ENCODE data around the gene ZNF587B. TPM values are rescaled to one million over a fixed set of nuclear protein-coding genes. Genes with fewer than 3 reads are reported as not detected.
"Not testable (repeated sequence)": the region's sequence is repeated elsewhere in the genome, so short reads cannot be mapped to it uniquely, and the experiment has no call there.

The ZNF587B gene
- 25.5 and 27.5 TPM in 2 replicates for total RNA-seq

DNA sequence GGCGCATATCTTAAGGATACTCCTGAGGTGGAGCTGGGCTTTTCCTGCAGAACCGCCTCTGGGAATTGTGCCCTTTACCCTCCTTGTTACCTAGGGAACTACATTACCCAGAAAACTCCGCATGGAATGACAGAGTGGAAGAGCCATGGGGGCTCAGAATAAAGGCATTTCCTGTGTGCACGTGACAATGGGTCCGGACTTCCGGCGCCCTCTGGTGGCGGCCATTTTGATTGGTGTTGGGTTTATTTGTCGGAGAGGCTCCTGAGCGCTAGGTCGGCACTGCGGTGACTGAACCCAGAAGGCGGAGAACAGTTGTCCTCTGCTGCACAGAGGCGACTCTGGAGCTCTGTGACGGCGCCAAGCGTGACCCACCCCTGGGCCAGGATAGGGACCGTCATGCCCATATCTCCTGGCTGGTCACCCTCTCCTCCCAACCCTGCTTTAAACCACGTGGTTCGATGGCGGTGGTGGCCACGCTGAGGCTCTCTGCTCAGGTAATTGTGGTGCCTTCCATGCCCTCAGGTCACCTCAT is at the start of gene ZNF587B:
TSS of gene ZNF587B (plus strand) at position 229 of the 532 bp plus-strand sequence. CDS start at position 459, 230 bp downstream.
- Mint-ChIP-seq H3K4me3 (no peak within 1 kb of the TSS), H3K27ac (no peak within 1 kb of the TSS), H3K27me3 (no peaks in the 10 kb centered on the region), H3K9me3 (no peaks in the 10 kb centered on the region), H3K4me1 (peaks cover 9% of the 10 kb centered on the region), H3K36me3 (ENCODE audit: low read depth) (peaks cover 54% of the 10 kb centered on the region)
- intact Hi-C loops (cut with micrococcal nuclease) = no loop called here
- peak; percentile 71 for DNase-seq

- Mint-ChIP-seq H3K27me3 (no peaks in the 10 kb centered on the region), H3K4me1 (no peaks in the 10 kb centered on the region), H3K36me3 (ENCODE audit: low read depth) (peaks cover 66% of the 10 kb centered on the region), H3K27ac (no peak overlapping the region), H3K9me3 (peaks cover 25% of the 10 kb centered on the region), H3K4me3 (no peak overlapping the region)
- intact Hi-C loops (cut with micrococcal nuclease) = no loop called here
- no peak for DNase-seq
Observed at GRCh38 chr19:57786286-57786685, 43.8 kb upstream of the ZNF587B start.

DNA sequence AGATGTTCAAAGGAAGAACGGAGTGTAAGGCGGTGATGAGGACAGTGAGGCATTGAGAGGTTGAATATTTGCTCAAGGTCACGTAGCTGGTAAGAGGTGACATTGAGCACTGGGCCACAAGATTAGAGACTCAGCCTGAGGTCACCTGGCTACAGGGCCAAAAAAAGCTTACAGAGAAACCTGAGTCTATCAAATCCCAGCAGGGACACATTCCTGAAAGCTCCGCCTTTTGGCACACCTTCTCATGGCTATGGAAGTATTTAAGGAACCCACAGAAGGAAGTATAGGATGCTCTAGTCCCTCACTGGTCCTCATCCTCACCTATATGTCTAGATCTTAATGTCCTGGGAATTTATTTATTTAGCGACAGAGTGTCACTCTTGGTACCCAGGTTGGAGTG is 43.2 kb upstream of the ZNF587B start:
- H3K27ac Mint-ChIP-seq = no peak overlapping the region
- intact Hi-C loops (cut with micrococcal nuclease) = no loop called here
- H3K36me3 Mint-ChIP-seq (ENCODE audit: low read depth) = peaks cover 67% of the 10 kb centered on the region
- no peak for DNase-seq
- no peaks in the 10 kb centered on the region for H3K4me1 Mint-ChIP-seq
- no peak overlapping the region for H3K4me3 Mint-ChIP-seq
- peaks cover 24% of the 10 kb centered on the region for H3K9me3 Mint-ChIP-seq
- H3K27me3 Mint-ChIP-seq = no peaks in the 10 kb centered on the region

DNA sequence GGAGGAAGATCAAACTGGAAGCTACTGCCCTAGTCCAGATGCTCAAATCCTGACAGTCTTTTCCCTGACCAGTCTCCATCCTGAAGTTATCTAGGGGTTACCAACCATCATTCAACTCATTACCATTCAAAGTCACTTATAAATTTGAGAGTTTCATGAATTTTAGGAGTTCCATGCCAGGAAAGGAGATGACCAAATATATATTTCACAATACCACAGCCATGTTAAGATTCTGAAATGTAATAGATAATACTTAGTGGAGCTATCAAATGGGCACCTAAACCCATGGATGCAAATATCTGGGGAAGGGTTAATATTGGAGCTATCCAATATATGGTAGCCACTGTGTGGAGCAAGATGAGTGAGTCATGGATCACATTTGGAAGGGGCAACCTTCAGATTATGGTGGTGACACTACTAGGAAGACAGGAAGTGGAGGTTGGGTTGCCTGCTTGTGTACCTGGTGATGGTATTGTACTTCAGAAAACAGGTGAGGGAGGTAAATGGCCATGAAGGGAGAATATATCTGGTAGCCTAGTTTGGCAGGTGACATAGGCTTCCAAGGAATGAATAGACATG is 41.9 kb upstream of the ZNF587B start:
- DNase-seq = no peak
- Mint-ChIP-seq H3K36me3 (ENCODE audit: low read depth) (peaks cover 70% of the 10 kb centered on the region), H3K4me3 (no peak overlapping the region), H3K9me3 (peaks cover 24% of the 10 kb centered on the region), H3K27ac (no peak overlapping the region), H3K27me3 (no peaks in the 10 kb centered on the region), H3K4me1 (no peaks in the 10 kb centered on the region)
- intact Hi-C loops (cut with micrococcal nuclease) = no loop called here

GRCh38 chr19:57789288-57789687 is 40.8 kb upstream of the ZNF587B start:
- H3K27me3 Mint-ChIP-seq = no peaks in the 10 kb centered on the region
- no peak overlapping the region for H3K4me3 Mint-ChIP-seq
- H3K36me3 Mint-ChIP-seq (ENCODE audit: low read depth) = peaks cover 76% of the 10 kb centered on the region
- intact Hi-C loops (cut with micrococcal nuclease) = no loop called here
- peaks cover 24% of the 10 kb centered on the region for H3K9me3 Mint-ChIP-seq
- no peaks in the 10 kb centered on the region for H3K4me1 Mint-ChIP-seq
- no peak for DNase-seq
- H3K27ac Mint-ChIP-seq = no peak overlapping the region

- intact Hi-C loops (cut with micrococcal nuclease); H3K4me1 Mint-ChIP-seq; DNase-seq; H3K4me3 Mint-ChIP-seq; H3K27ac Mint-ChIP-seq; H3K27me3 Mint-ChIP-seq: not testable (repeated sequence)
- Mint-ChIP-seq H3K9me3 (peaks cover 11% of the 10 kb centered on the region), H3K36me3 (ENCODE audit: low read depth) (peaks cover 69% of the 10 kb centered on the region)
Observed at GRCh38 chr19:57796580-57796979, 33.5 kb upstream of the ZNF587B start.

- no peaks in the 10 kb centered on the region for H3K27me3 Mint-ChIP-seq
- no peak for DNase-seq
- H3K27ac Mint-ChIP-seq = no peak overlapping the region
- intact Hi-C loops (cut with micrococcal nuclease) = no loop called here
- H3K4me3 Mint-ChIP-seq = no peak overlapping the region
- peaks cover 6% of the 10 kb centered on the region for H3K9me3 Mint-ChIP-seq
- H3K36me3 Mint-ChIP-seq (ENCODE audit: low read depth) = peaks cover 56% of the 10 kb centered on the region
- peaks cover 12% of the 10 kb centered on the region for H3K4me1 Mint-ChIP-seq
Observed at GRCh38 chr19:57800696-57801095, 29.4 kb upstream of the ZNF587B start.

- H3K27me3 Mint-ChIP-seq = no peaks in the 10 kb centered on the region
- H3K4me1 Mint-ChIP-seq = peaks cover 12% of the 10 kb centered on the region
- H3K36me3 Mint-ChIP-seq (ENCODE audit: low read depth) = peaks cover 54% of the 10 kb centered on the region
- no peak overlapping the region for H3K4me3 Mint-ChIP-seq
- DNase-seq = no peak
- H3K27ac Mint-ChIP-seq = no peak overlapping the region
- H3K9me3 Mint-ChIP-seq = peaks cover 5% of the 10 kb centered on the region
- intact Hi-C loops (cut with micrococcal nuclease) = no loop called here
Observed at GRCh38 chr19:57802269-57802668, 27.8 kb upstream of the ZNF587B start.

DNA sequence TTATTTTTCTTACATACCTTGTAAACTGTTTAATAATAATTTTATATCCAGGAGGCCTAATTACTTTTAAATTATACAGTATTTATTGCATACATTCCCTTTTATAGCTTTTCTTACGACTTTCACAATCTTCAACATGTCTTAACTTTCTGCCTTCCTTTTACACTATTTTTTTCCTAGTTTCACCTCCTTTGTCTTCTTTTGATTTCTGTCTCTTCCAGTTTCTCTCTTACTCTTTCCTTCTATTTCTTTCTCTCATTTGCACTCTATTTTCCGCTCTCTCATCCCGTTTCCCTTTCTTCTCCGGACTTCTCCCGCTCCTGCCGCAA is 26.9 kb upstream of the ZNF587B start:
- Mint-ChIP-seq H3K4me3 (peak overlapping the region; percentile 55), H3K4me1 (peaks cover 12% of the 10 kb centered on the region), H3K9me3 (peaks cover 5% of the 10 kb centered on the region), H3K36me3 (ENCODE audit: low read depth) (peaks cover 60% of the 10 kb centered on the region), H3K27me3 (no peaks in the 10 kb centered on the region), H3K27ac (no peak overlapping the region)
- intact Hi-C loops (cut with micrococcal nuclease) = no loop called here
- no peak for DNase-seq

DNA sequence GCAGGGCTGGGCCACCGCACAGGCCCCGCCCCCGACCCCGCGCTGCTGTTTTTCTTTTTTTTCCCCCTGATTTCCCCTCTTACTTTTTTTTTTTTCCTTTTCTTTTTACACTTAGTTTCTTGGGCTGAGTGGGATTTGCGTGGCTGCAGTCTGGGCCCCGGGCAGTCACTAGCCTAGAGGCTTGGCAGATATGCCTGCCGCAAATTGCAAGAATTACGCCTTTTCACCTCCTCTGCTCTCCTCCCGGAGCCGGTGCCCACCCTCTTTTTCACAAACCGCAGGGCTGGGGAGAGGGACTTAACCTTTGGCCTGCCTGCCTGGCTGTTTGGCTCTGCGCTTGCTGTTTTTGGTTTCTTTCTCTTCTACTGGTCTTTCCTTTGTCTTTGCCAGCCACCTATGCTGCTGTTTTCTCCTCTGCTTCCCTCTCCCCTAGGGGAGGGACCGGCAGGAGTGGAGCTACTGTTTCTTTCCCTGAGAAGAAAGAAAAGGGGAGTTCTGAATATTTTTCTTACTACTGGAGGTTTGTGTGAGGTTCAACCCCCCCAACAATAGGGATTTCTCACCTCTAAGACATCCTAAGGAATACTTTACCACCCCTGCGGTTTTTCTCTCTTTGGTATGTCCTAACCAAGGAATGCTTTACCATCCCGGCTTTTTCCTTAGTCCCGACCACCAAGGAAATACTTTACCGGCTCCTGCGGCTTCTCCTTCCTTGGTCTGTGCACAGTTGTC is 26.3 kb upstream of the ZNF587B start:
- Mint-ChIP-seq H3K27me3 (no peaks in the 10 kb centered on the region), H3K4me1 (peaks cover 12% of the 10 kb centered on the region), H3K9me3 (peaks cover 5% of the 10 kb centered on the region), H3K27ac (no peak overlapping the region), H3K4me3 (peak overlapping the region; percentile 55), H3K36me3 (ENCODE audit: low read depth) (peaks cover 61% of the 10 kb centered on the region)
- no peak for DNase-seq
- intact Hi-C loops (cut with micrococcal nuclease) = no loop called here

DNA sequence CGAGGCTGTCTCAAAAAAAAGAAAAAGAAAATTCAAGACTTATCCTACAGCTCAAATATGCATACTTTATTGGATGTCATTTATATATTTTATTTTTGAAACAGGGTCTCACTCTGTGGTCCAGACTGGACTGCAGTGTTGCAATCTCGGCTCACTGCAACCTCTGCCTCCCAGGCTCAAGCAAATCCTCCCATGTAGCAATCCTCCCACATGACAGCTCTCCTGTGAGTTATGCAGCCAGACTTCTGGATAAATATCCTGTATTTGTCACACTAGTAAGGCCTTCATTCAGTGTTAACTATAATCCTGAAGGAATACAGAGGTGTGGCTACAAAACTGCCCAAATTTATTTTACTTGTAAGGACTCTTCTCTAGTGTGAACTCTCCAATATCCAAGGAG is 22.6 kb upstream of the ZNF587B start:
- intact Hi-C loops (cut with micrococcal nuclease) = no loop called here
- Mint-ChIP-seq H3K4me3 (no peak overlapping the region), H3K9me3 (no peaks in the 10 kb centered on the region), H3K36me3 (ENCODE audit: low read depth) (peaks cover 66% of the 10 kb centered on the region), H3K4me1 (peaks cover 15% of the 10 kb centered on the region), H3K27me3 (no peaks in the 10 kb centered on the region), H3K27ac (no peak overlapping the region)
- no peak for DNase-seq

DNA sequence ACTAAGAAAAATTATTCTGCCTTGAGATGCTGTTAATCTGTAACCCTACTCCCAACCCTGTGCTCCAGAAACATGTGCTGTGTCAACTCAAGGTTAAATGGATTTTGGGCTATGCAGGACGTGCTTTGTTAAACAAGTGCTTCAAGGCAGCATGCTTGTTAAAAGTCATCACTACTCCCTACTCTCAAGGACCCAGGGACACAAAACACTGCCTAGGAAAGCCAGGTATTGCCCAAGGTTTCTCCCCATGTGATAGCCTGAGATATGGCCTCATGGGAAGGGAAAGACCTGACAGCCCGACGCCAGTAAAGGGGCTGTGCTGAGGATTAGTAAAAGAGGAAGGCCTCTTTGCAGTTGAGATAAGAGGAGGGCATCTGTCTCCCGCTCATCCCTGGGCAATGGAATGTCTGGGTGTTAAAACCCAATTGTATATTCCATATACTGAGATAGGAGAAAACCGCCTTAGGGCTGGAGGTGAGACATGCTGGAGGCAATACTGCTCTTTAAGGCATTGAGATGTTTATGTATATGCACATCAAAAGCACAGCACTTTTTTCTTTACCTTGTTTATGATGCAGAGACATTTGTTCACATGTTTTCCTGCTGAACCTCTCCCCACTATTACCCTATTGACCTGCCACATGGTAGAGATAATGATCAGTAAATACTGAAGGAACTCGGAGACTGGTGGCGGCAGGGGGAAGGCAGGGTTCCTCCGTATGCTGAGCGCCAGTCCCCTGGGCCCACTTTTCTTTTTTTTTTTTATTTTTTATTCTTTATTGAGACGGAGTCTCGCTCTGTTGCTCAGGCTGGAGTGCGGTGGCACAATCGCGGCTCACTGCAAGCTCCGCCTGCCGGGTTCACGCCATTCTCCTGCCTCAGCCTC is 19.4 kb upstream of the ZNF587B start:
- not testable (repeated sequence) for H3K4me3 Mint-ChIP-seq, H3K27me3 Mint-ChIP-seq, H3K9me3 Mint-ChIP-seq, DNase-seq, H3K27ac Mint-ChIP-seq
- intact Hi-C loops (cut with micrococcal nuclease) = loop anchor here (10.0 kb wide), 2 partner anchors 236 to 374 kb away; partner anchors contain the start of genes ZNF274 and ZNF416
- H3K36me3 Mint-ChIP-seq (ENCODE audit: low read depth) = peaks cover 57% of the 10 kb centered on the region
- H3K4me1 Mint-ChIP-seq = peaks cover 27% of the 10 kb centered on the region

- H3K4me1 Mint-ChIP-seq = peaks cover 33% of the 10 kb centered on the region
- DNase-seq = no peak
- peak overlapping the region; percentile 96 for H3K4me3 Mint-ChIP-seq
- H3K36me3 Mint-ChIP-seq (ENCODE audit: low read depth) = peaks cover 46% of the 10 kb centered on the region
- peak overlapping the region; percentile 86 for H3K27ac Mint-ChIP-seq
- no peaks in the 10 kb centered on the region for H3K9me3 Mint-ChIP-seq
- H3K27me3 Mint-ChIP-seq = no peaks in the 10 kb centered on the region
- intact Hi-C loops (cut with micrococcal nuclease) = loop anchor here (10.0 kb wide), 2 partner anchors 237 to 373 kb away; partner anchors contain the start of genes ZNF274 and ZNF416
Observed at GRCh38 chr19:57812226-57812625, 17.9 kb upstream of the ZNF587B start.
